GM13976 (cell line): ENCODE measurements around the gene SFMBT2.

ENCODE experiments used
- DNase-seq: peaks from one replicate; pipeline ENCODE4 v3.0.0; 2012; ENCODE audit warnings: low spot score
- CTCF ChIP-seq: IDR thresholded peaks from 2 replicates; pipeline ENCODE4 v1.5.1; 2012; ENCODE audit warnings: borderline replicate concordance, mild to moderate bottlenecking; ENCODE audit not compliant: insufficient read depth; ENCODE audit errors: extremely low read depth, missing control alignments, control extremely low read depth
- in situ Hi-C: fragments of 300-500 bp; cut with MboI; formaldehyde crosslinking; loops from one replicate; pipeline ENCODE4 v1.12.0; 2022; ENCODE audit warnings: low sequenced_read_pairs, mixed read lengths, inconsistent platforms; ENCODE audit not compliant: unreplicated experiment

Gene SFMBT2

GRCh38 chr10:7171825-7172224, 239.0 kb downstream of the SFMBT2 start:
- DNase-seq: no peak
- no peak for TF ChIP-seq CTCF
- in situ Hi-C loops: no loop called here

- no peak for DNase-seq
- in situ Hi-C loops: no loop called here
These were observed 240.1 kb downstream of the SFMBT2 start for GRCh38 chr10:7170626-7171322.

GRCh38 chr10:7168414-7168813, 242.4 kb downstream of the SFMBT2 start:
- DNase-seq: no peak
- TF ChIP-seq CTCF: no peak
- in situ Hi-C loops: no loop called here

More at GRCh38 chr10:7170626-7171322, 240.1 kb downstream of the SFMBT2 start:
- no peak for TF ChIP-seq CTCF

GRCh38 chr10:7165500-7166177, 245.2 kb downstream of the SFMBT2 start:
- DNase-seq: no peak
- in situ Hi-C loops: no loop called here

GRCh38 chr10:7164955-7165354, 245.9 kb downstream of the SFMBT2 start:
- DNase-seq: no peak
- in situ Hi-C loops: no loop called here
- TF ChIP-seq CTCF: no peak

More at GRCh38 chr10:7165500-7166177, 245.2 kb downstream of the SFMBT2 start:
- no peak for TF ChIP-seq CTCF

- no peak for DNase-seq
- in situ Hi-C loops: no loop called here
- no peak for TF ChIP-seq CTCF
These were observed 248.5 kb downstream of the SFMBT2 start for GRCh38 chr10:7162331-7162730.
